ENCODE data around the gene JAKMIP1. TPM values are rescaled to one million over a fixed set of nuclear protein-coding genes. Genes with fewer than 3 reads are reported as not detected.

The JAKMIP1 gene
- total RNA-seq, 1 experiment from 2014 or later = not detected

DNA sequence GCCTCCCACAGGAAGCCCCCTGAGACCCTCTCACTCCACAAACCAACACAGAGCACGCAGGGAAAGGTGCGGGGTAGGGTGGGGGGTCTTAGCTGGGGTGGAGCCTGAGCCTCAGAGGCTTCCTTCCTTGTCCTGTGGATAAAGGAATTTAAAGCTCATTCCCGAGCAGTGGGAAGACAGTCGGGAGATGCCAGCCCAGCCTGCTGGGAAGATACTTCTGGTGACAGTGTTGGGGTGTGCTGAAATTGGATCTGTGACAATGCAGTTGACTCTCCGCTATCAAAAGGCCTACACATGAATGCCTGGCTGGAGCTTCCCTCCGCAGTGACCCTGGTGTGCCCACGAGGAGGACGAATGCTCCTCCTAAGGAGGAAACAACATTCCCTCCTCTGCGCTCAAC, 45.5 kb downstream of the JAKMIP1 start:
- no peaks in the 10 kb centered on the region for H3K9me2 ChIP-seq (ENCODE audit: insufficient read depth)
- H3K4me3 ChIP-seq = no peak overlapping the region
- H3K27ac ChIP-seq = no peak overlapping the region
- BruUV-seq (replicated peaks) = no TSS peak
- H2AFZ ChIP-seq = no peak overlapping the region
- intact Hi-C loops (cut with micrococcal nuclease; ENCODE audit: unreplicated experiment) = no loop called here
- no peaks in the 10 kb centered on the region for H4K20me1 ChIP-seq (ENCODE audit: insufficient read depth)
- POLR2A ChIA-PET (ENCODE audit: unreplicated experiment) = no interaction called here
- H3K9me3 ChIP-seq (ENCODE audit: insufficient read depth, low read depth) = no peaks in the 10 kb centered on the region
- no peaks in the 10 kb centered on the region for H3F3A ChIP-seq (ENCODE audit: insufficient read depth, low read depth)
- no peak overlapping the region for H3K4me2 ChIP-seq
- H3K79me2 ChIP-seq (ENCODE audit: low read depth) = no peaks in the 10 kb centered on the region
- TF ChIP-seq, protein P1, sequence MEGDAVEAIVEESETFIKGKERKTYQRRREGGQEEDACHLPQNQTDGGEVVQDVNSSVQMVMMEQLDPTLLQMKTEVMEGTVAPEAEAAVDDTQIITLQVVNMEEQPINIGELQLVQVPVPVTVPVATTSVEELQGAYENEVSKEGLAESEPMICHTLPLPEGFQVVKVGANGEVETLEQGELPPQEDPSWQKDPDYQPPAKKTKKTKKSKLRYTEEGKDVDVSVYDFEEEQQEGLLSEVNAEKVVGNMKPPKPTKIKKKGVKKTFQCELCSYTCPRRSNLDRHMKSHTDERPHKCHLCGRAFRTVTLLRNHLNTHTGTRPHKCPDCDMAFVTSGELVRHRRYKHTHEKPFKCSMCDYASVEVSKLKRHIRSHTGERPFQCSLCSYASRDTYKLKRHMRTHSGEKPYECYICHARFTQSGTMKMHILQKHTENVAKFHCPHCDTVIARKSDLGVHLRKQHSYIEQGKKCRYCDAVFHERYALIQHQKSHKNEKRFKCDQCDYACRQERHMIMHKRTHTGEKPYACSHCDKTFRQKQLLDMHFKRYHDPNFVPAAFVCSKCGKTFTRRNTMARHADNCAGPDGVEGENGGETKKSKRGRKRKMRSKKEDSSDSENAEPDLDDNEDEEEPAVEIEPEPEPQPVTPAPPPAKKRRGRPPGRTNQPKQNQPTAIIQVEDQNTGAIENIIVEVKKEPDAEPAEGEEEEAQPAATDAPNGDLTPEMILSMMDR (conservative IDR thresholded peaks at IDR 0.05) = no peak
- TF ChIP-seq EZH2 (IDR thresholded peaks at IDR 0.05; ENCODE audit: low read depth) = no peak
- H3K36me3 ChIP-seq (ENCODE audit: low read depth) = no peaks in the 10 kb centered on the region
- peaks cover 89% of the 10 kb centered on the region for H3K27me3 ChIP-seq (ENCODE audit: insufficient read depth, low read depth)
- CTCF ChIA-PET = no interaction called here
- H3K4me1 ChIP-seq (replicated peaks; ENCODE audit: insufficient read depth) = no peaks in the 10 kb centered on the region
- no peak for DNase-seq

DNA sequence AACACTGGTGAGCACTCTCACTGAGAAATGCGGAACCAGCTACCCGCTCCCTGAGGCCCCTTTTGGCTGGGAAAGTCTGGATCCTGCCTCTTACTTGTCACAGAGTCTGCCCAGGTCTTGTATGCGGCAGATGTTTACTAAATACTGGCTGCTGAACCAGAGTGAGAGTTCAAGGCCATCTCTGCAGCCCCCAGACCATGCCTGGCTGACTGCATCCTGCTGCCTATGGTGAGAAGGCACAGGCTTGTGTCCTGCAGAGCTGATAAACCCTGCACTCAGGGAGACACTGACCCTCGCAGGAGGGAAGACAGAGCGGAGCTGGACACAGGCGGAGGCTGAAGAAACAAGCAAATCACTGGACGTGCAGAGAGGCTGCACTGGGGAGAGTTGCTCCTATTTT, 46.5 kb downstream of the JAKMIP1 start:
- Histone ChIP-seq H3K4me2 (no peak overlapping the region), H3K9me2 (ENCODE audit: insufficient read depth) (no peaks in the 10 kb centered on the region), H3K27me3 (ENCODE audit: insufficient read depth, low read depth) (peaks cover 90% of the 10 kb centered on the region), H3K79me2 (ENCODE audit: low read depth) (no peaks in the 10 kb centered on the region), H3K4me1 (replicated peaks; ENCODE audit: insufficient read depth) (no peaks in the 10 kb centered on the region), H3K27ac (no peak overlapping the region), H4K20me1 (ENCODE audit: insufficient read depth) (no peaks in the 10 kb centered on the region), H3F3A (ENCODE audit: insufficient read depth, low read depth) (no peaks in the 10 kb centered on the region), H3K36me3 (ENCODE audit: low read depth) (no peaks in the 10 kb centered on the region), H3K4me3 (no peak overlapping the region), H3K9me3 (ENCODE audit: insufficient read depth, low read depth) (no peaks in the 10 kb centered on the region), H2AFZ (no peak overlapping the region)
- no TSS peak for BruUV-seq (replicated peaks)
- no peak for TF ChIP-seq EZH2 (IDR thresholded peaks at IDR 0.05; ENCODE audit: low read depth)
- TF ChIP-seq, protein P1 (conservative IDR thresholded peaks at IDR 0.05) = no peak
- DNase-seq = no peak
- intact Hi-C loops (cut with micrococcal nuclease; ENCODE audit: unreplicated experiment) = no loop called here
- CTCF ChIA-PET = no interaction called here
- POLR2A ChIA-PET (ENCODE audit: unreplicated experiment) = no interaction called here

DNA sequence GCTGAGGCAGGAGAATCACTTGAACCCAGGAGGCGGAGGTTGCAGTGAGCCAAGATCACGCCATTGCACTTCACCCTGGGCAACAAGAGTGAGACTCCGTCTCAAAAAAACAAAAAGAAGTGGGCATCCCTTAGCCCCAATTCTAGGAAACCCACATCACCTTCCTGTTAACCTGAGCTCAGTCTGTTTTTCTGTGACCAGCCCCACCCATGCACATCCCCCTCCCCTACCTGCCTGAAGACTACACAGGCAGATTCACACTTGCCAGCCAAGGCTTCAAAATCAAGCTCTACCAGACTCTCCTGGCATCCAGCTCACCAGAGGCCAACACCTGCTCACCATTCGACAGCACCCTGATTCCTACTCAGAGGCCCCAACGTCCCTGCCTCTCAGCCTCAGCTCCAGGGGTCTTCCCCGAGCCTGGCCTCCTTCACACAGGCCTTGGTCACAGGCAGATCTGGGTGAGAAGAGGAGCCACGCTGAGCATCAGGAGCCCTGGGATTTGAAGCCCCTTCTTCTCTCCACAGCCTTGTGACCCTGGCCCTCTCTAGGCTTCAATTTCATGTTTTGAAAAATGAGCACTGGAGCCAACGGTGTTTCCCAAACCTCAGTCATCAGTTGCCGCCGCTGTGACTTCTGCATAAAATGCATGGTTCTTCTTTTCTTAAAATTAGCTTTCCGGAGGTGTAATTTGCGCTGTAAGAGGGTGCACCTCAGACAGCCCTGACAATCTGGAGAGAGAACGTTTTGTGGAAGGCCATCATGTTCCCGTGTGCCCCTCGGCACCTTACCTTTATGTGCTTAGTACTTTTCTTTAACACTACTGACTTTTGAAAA, 47.3 kb downstream of the JAKMIP1 start:
- ChIA-PET CTCF (no interaction called here), POLR2A (ENCODE audit: unreplicated experiment) (no interaction called here)
- DNase-seq = no peak
- Histone ChIP-seq H4K20me1 (ENCODE audit: insufficient read depth) (no peaks in the 10 kb centered on the region), H3K4me2 (no peak overlapping the region), H3K79me2 (ENCODE audit: low read depth) (no peaks in the 10 kb centered on the region), H3K27me3 (ENCODE audit: insufficient read depth, low read depth) (peaks cover 92% of the 10 kb centered on the region), H3K4me3 (no peak overlapping the region), H3K9me2 (ENCODE audit: insufficient read depth) (no peaks in the 10 kb centered on the region), H3K27ac (no peak overlapping the region), H2AFZ (no peak overlapping the region), H3K9me3 (ENCODE audit: insufficient read depth, low read depth) (no peaks in the 10 kb centered on the region), H3K36me3 (ENCODE audit: low read depth) (no peaks in the 10 kb centered on the region), H3F3A (ENCODE audit: insufficient read depth, low read depth) (no peaks in the 10 kb centered on the region), H3K4me1 (replicated peaks; ENCODE audit: insufficient read depth) (no peaks in the 10 kb centered on the region)
- no peak for TF ChIP-seq EZH2 (IDR thresholded peaks at IDR 0.05; ENCODE audit: low read depth)
- TF ChIP-seq, protein P1 (conservative IDR thresholded peaks at IDR 0.05) = no peak
- intact Hi-C loops (cut with micrococcal nuclease; ENCODE audit: unreplicated experiment) = no loop called here
- BruUV-seq (replicated peaks) = no TSS peak

Data from PC-9 (cell line).